Activated T-helper 17 cell treated with anti-CD3 and anti-CD28 coated beads, Interleukin-2, amount 50 U/mL, for 72 hours (primary cell): Measurements from ENCODE around the gene MIER2. TPM values are rescaled to one million over a fixed set of nuclear protein-coding genes. Genes with fewer than 3 reads are reported as not detected.

ENCODE experiments used
- ATAC-seq: fragments of 150-1000 bp; cut with Tn5 transposase; replicated peaks from 2 replicates; pipeline ENCODE4 v1.10.0; 2021; ENCODE audit warnings: mild to moderate bottlenecking, moderate library complexity
- H3K27ac Mint-ChIP-seq: one replicate; pipeline ENCODE4 v1.8.0; 2022; ENCODE audit warnings: mixed read lengths
- H3K27me3 Mint-ChIP-seq: one replicate; pipeline ENCODE4 v1.8.0; 2022; ENCODE audit warnings: mixed read lengths
- H3K36me3 Mint-ChIP-seq: one replicate; pipeline ENCODE4 v1.8.0; 2022; ENCODE audit warnings: low read depth, mild to moderate bottlenecking, mixed read lengths
- H3K4me1 Mint-ChIP-seq: one replicate; pipeline ENCODE4 v1.8.0; 2022; ENCODE audit warnings: mixed read lengths
- H3K4me3 Mint-ChIP-seq: one replicate; pipeline ENCODE4 v1.8.0; 2022; ENCODE audit warnings: mild to moderate bottlenecking, mixed read lengths
- H3K9me3 Mint-ChIP-seq: one replicate; pipeline ENCODE4 v1.8.0; 2022; ENCODE audit warnings: mixed read lengths
- total RNA-seq, 2 donors: library from RNA; stranded (reverse); gene quantifications; one replicate each; pipeline ENCODE4 v1.2.3, GENCODE V29; 2022

The MIER2 gene
- total RNA-seq, 2 donors from 2014 or later: 23.2 TPM

- no peaks in the 10 kb centered on the region for H3K4me1 Mint-ChIP-seq
- H3K36me3 Mint-ChIP-seq: no peaks in the 10 kb centered on the region
- no peaks in the 10 kb centered on the region for H3K9me3 Mint-ChIP-seq
- H3K4me3 Mint-ChIP-seq: peak overlapping the region; percentile 44
- ATAC-seq: peak; percentile 85
- peaks cover 27% of the 10 kb centered on the region for H3K27me3 Mint-ChIP-seq
- peak overlapping the region; percentile 46 for H3K27ac Mint-ChIP-seq
Observed at GRCh38 chr19:289651-290371, 54.8 kb downstream of the MIER2 start.

GRCh38 chr19:288911-289310 is 55.7 kb downstream of the MIER2 start:
- Mint-ChIP-seq H3K27ac (no peak overlapping the region), H3K27me3 (peaks cover 19% of the 10 kb centered on the region), H3K36me3 (no peaks in the 10 kb centered on the region), H3K4me3 (no peak overlapping the region), H3K9me3 (no peaks in the 10 kb centered on the region), H3K4me1 (no peaks in the 10 kb centered on the region)
- ATAC-seq: no peak

- Mint-ChIP-seq H3K27ac (no peak overlapping the region), H3K4me1 (no peaks in the 10 kb centered on the region), H3K9me3 (no peaks in the 10 kb centered on the region), H3K36me3 (no peaks in the 10 kb centered on the region), H3K4me3 (no peak overlapping the region), H3K27me3 (peaks cover 7% of the 10 kb centered on the region)
- ATAC-seq: no peak
Observed at GRCh38 chr19:287381-287871, 57.2 kb downstream of the MIER2 start.

GRCh38 chr19:283395-283794 is 61.2 kb downstream of the MIER2 start:
- Mint-ChIP-seq H3K4me1 (no peaks in the 10 kb centered on the region), H3K27ac (no peak overlapping the region), H3K4me3 (no peak overlapping the region), H3K36me3 (no peaks in the 10 kb centered on the region), H3K27me3 (peaks cover 4% of the 10 kb centered on the region), H3K9me3 (no peaks in the 10 kb centered on the region)
- ATAC-seq: no peak

- no peak for ATAC-seq
- Mint-ChIP-seq H3K4me1 (no peaks in the 10 kb centered on the region), H3K4me3 (no peak overlapping the region), H3K27ac (no peak overlapping the region), H3K9me3 (no peaks in the 10 kb centered on the region), H3K27me3 (peaks cover 6% of the 10 kb centered on the region), H3K36me3 (no peaks in the 10 kb centered on the region)
Observed at GRCh38 chr19:282501-282900, 62.1 kb downstream of the MIER2 start.

GRCh38 chr19:281992-282391 is 62.6 kb downstream of the MIER2 start:
- H3K4me1 Mint-ChIP-seq: no peaks in the 10 kb centered on the region
- no peak for ATAC-seq
- no peak overlapping the region for H3K4me3 Mint-ChIP-seq
- no peak overlapping the region for H3K27ac Mint-ChIP-seq
- peaks cover 11% of the 10 kb centered on the region for H3K27me3 Mint-ChIP-seq
- H3K9me3 Mint-ChIP-seq: no peaks in the 10 kb centered on the region
- no peaks in the 10 kb centered on the region for H3K36me3 Mint-ChIP-seq

- no peaks in the 10 kb centered on the region for H3K9me3 Mint-ChIP-seq
- no peak overlapping the region for H3K4me3 Mint-ChIP-seq
- no peaks in the 10 kb centered on the region for H3K4me1 Mint-ChIP-seq
- no peaks in the 10 kb centered on the region for H3K36me3 Mint-ChIP-seq
- peaks cover 11% of the 10 kb centered on the region for H3K27me3 Mint-ChIP-seq
- no peak for ATAC-seq
- H3K27ac Mint-ChIP-seq: no peak overlapping the region
Observed at GRCh38 chr19:281156-281853, 63.3 kb downstream of the MIER2 start.

- no peak overlapping the region for H3K4me3 Mint-ChIP-seq
- H3K36me3 Mint-ChIP-seq: no peaks in the 10 kb centered on the region
- no peaks in the 10 kb centered on the region for H3K9me3 Mint-ChIP-seq
- no peaks in the 10 kb centered on the region for H3K4me1 Mint-ChIP-seq
- no peak for ATAC-seq
- H3K27ac Mint-ChIP-seq: no peak overlapping the region
- peaks cover 11% of the 10 kb centered on the region for H3K27me3 Mint-ChIP-seq
Observed at GRCh38 chr19:280541-281009, 64.0 kb downstream of the MIER2 start.

GRCh38 chr19:279656-280055 is 64.9 kb downstream of the MIER2 start:
- Mint-ChIP-seq H3K27me3 (peaks cover 14% of the 10 kb centered on the region), H3K27ac (no peak overlapping the region), H3K4me1 (no peaks in the 10 kb centered on the region), H3K36me3 (no peaks in the 10 kb centered on the region), H3K4me3 (no peak overlapping the region), H3K9me3 (no peaks in the 10 kb centered on the region)
- no peak for ATAC-seq

GRCh38 chr19:279231-279630 is 65.4 kb downstream of the MIER2 start:
- Mint-ChIP-seq H3K4me3 (no peak overlapping the region), H3K4me1 (no peaks in the 10 kb centered on the region), H3K9me3 (no peaks in the 10 kb centered on the region), H3K27me3 (peaks cover 14% of the 10 kb centered on the region), H3K36me3 (no peaks in the 10 kb centered on the region), H3K27ac (no peak overlapping the region)
- no peak for ATAC-seq

GRCh38 chr19:277581-278165 is 66.9 kb downstream of the MIER2 start:
- no peak for ATAC-seq
- H3K4me3 Mint-ChIP-seq: no peak overlapping the region
- no peaks in the 10 kb centered on the region for H3K9me3 Mint-ChIP-seq
- H3K4me1 Mint-ChIP-seq: no peaks in the 10 kb centered on the region
- no peak overlapping the region for H3K27ac Mint-ChIP-seq
- peaks cover 18% of the 10 kb centered on the region for H3K27me3 Mint-ChIP-seq
- no peaks in the 10 kb centered on the region for H3K36me3 Mint-ChIP-seq

GRCh38 chr19:277131-277530 is 67.5 kb downstream of the MIER2 start:
- Mint-ChIP-seq H3K9me3 (no peaks in the 10 kb centered on the region), H3K36me3 (no peaks in the 10 kb centered on the region), H3K4me1 (no peaks in the 10 kb centered on the region), H3K4me3 (no peak overlapping the region), H3K27me3 (peaks cover 20% of the 10 kb centered on the region), H3K27ac (no peak overlapping the region)
- no peak for ATAC-seq

- Mint-ChIP-seq H3K9me3 (no peaks in the 10 kb centered on the region), H3K4me3 (no peak overlapping the region), H3K4me1 (no peaks in the 10 kb centered on the region), H3K36me3 (no peaks in the 10 kb centered on the region), H3K27ac (no peak overlapping the region), H3K27me3 (peaks cover 26% of the 10 kb centered on the region)
- ATAC-seq: no peak
Observed at GRCh38 chr19:275958-276646, 68.5 kb downstream of the MIER2 start.

GRCh38 chr19:275000-275399 is 69.6 kb downstream of the MIER2 start:
- H3K4me3 Mint-ChIP-seq: no peak overlapping the region
- no peak for ATAC-seq
- H3K9me3 Mint-ChIP-seq: no peaks in the 10 kb centered on the region
- H3K36me3 Mint-ChIP-seq: no peaks in the 10 kb centered on the region
- peaks cover 26% of the 10 kb centered on the region for H3K27me3 Mint-ChIP-seq
- no peaks in the 10 kb centered on the region for H3K4me1 Mint-ChIP-seq
- H3K27ac Mint-ChIP-seq: no peak overlapping the region
